Right atrium auricular region (tissue), 2 donors: Measurements from ENCODE around the gene GALNT16. TPM values are rescaled to one million over a fixed set of nuclear protein-coding genes. Genes with fewer than 3 reads are reported as not detected.

Experiments
- DNase-seq: peaks from one replicate; pipeline ENCODE4 v3.0.0-alpha.2; 2019; ENCODE audit warnings: low spot score
- H3K27ac ChIP-seq, 2 donors: fragments of 200-600 bp; sonication (generic); 1 replicate in 1 of 2; 2 replicates in 1 of 2; pipeline ENCODE4 v1.5.1; 2016 to 2019
- H3K27me3 ChIP-seq, 2 donors: fragments of 200-600 bp; sonication (generic); one replicate each; pipeline versions ENCODE4 v1.5.1 to v1.6.0; 2017 to 2019
- H3K36me3 ChIP-seq: fragments of 200-600 bp; sonication (generic); one replicate; pipeline ENCODE4 v1.5.1; 2016
- H3K4me1 ChIP-seq, 2 donors: fragments of 200-600 bp; sonication (generic); one replicate each; pipeline versions ENCODE4 v1.5.1 to v1.6.0; 2017 to 2019
- H3K4me3 ChIP-seq, 2 donors: fragments of 200-600 bp; sonication (generic); 1 replicate in 1 of 2; 2 replicates in 1 of 2; pipeline ENCODE4 v1.5.1; 2017 to 2019; ENCODE audit warnings: mild to moderate bottlenecking in 1 of 2, moderate library complexity in 1 of 2
- H3K9me3 ChIP-seq, 2 donors: fragments of 200-600 bp; sonication (generic); one replicate each; pipeline ENCODE4 v1.5.1; 2019
- CTCF ChIP-seq, 2 donors: fragments of 200-600 bp; sonication (generic); IDR thresholded peaks; one replicate each; pipeline ENCODE4 v1.5.1; 2019; ENCODE audit warnings: antibody characterized with exemption in 2 of 2
- total RNA-seq, 2 donors: library from RNA; depleted of rRNA; stranded (reverse); fragments of >200 nt; gene quantifications; one replicate each; pipeline ENCODE4 v1.1.0, GENCODE V29; 2016

GALNT16 gene
- total RNA-seq, 2 donors from 2014 or later, result 17.9 to 56.8 TPM

GRCh38 chr14:69280746-69281291 is 20.9 kb downstream of the GALNT16 start:
- Histone ChIP-seq H3K27ac (no peak overlapping the region), H3K27me3 (no peaks in the 10 kb centered on the region), H3K4me3 (no peak overlapping the region), H3K9me3 (no peaks in the 10 kb centered on the region), H3K4me1 (peaks cover 0 to 5% of the 10 kb centered on the region in 2 donors), H3K36me3 (no peaks in the 10 kb centered on the region)
- no peak for TF ChIP-seq CTCF (IDR thresholded peaks at IDR 0.05)
- no peak for DNase-seq

- no peak overlapping the region for H3K4me3 ChIP-seq
- peaks cover 0 to 5% of the 10 kb centered on the region in 2 donors for H3K4me1 ChIP-seq
- H3K36me3 ChIP-seq, result no peaks in the 10 kb centered on the region
- no peak for DNase-seq
- H3K27ac ChIP-seq, result no peak overlapping the region
- TF ChIP-seq CTCF (IDR thresholded peaks at IDR 0.05), result no peak
- H3K27me3 ChIP-seq, result no peaks in the 10 kb centered on the region
- no peaks in the 10 kb centered on the region for H3K9me3 ChIP-seq
Measured at GRCh38 chr14:69281450-69282169, 21.7 kb downstream of the GALNT16 start.

- H3K9me3 ChIP-seq, result no peaks in the 10 kb centered on the region
- no peak overlapping the region for H3K27ac ChIP-seq
- no peaks in the 10 kb centered on the region for H3K27me3 ChIP-seq
- TF ChIP-seq CTCF (IDR thresholded peaks at IDR 0.05), result no peak
- no peak for DNase-seq
- H3K4me1 ChIP-seq, result peaks cover 0 to 13% of the 10 kb centered on the region in 2 donors
- H3K4me3 ChIP-seq, result no peak overlapping the region
- no peaks in the 10 kb centered on the region for H3K36me3 ChIP-seq
Measured at GRCh38 chr14:69282448-69282847, 22.5 kb downstream of the GALNT16 start.

GRCh38 chr14:69284170-69284569 is 24.2 kb downstream of the GALNT16 start:
- Histone ChIP-seq H3K4me3 (no peak overlapping the region), H3K27me3 (no peaks in the 10 kb centered on the region), H3K9me3 (no peaks in the 10 kb centered on the region), H3K4me1 (peaks cover 0 to 27% of the 10 kb centered on the region in 2 donors), H3K36me3 (no peaks in the 10 kb centered on the region), H3K27ac (no peak overlapping the region)
- TF ChIP-seq CTCF (IDR thresholded peaks at IDR 0.05), result no peak
- DNase-seq, result peak; percentile 32

GRCh38 chr14:69285661-69286255 is 25.8 kb downstream of the GALNT16 start:
- no peaks in the 10 kb centered on the region for H3K36me3 ChIP-seq
- no peak for TF ChIP-seq CTCF (IDR thresholded peaks at IDR 0.05)
- no peak overlapping the region for H3K4me3 ChIP-seq
- no peak overlapping the region for H3K27ac ChIP-seq
- peaks cover 0 to 38% of the 10 kb centered on the region in 2 donors for H3K4me1 ChIP-seq
- H3K27me3 ChIP-seq, result no peaks in the 10 kb centered on the region
- H3K9me3 ChIP-seq, result no peaks in the 10 kb centered on the region
- DNase-seq, result peak; percentile 23
